K562 (cell line): ENCODE results near the gene TAF10. TPM values are rescaled to one million over a fixed set of nuclear protein-coding genes. Genes with fewer than 3 reads are reported as not detected.

Source experiments
- ATAC-seq: fragments of 200-7000 bp; cut with Tn5 transposase; 3 replicates; pipeline ENCODE4 v1.9.1; 2020; ENCODE audit warnings: moderate library complexity
- BruUV-seq: library from RNA; stranded (reverse); fragments of 400-500 nt; replicated peaks from 2 replicates; lab custom pipeline; 2021; lab: Mats Ljungman, UMichigan
- CTCF ChIA-PET: fragments of 300-600 bp; formaldehyde crosslinking; extraction: SDS; loops from one replicate; lab custom pipeline; 2021; ENCODE audit warnings: low intra/inter-chr PET ratio; lab: Yijun Ruan, JAX
- POLR2A ChIA-PET: fragments of 300-600, 350-650 bp; sonication (Branson Sonifier 250); formaldehyde crosslinking; extraction: SDS; loops from one replicate; lab custom pipeline; 2021; ENCODE audit warnings: antibody characterized with exemption, inconsistent platforms; lab: Yijun Ruan, JAX
- DNase-seq, 4 experiments: peaks; one replicate each; pipeline versions ENCODE4 v3.0.0 to v3.0.0-alpha.2; 2011 to 2018; ENCODE audit warnings: low spot score in 3 of 4, mixed read lengths in 3 of 4; ENCODE audit errors: extremely low read depth in 1 of 4
- FAIRE-seq: peaks from 2 replicates; lab custom pipeline; 2011; peaks lifted over from hg19 to GRCh38; lab: Jason Lieb, UNC
- H2AFZ ChIP-seq: 2 replicates; pipeline ENCODE4 v1.6.0; 2011; ENCODE audit warnings: low read depth, low read length, control low read depth, inconsistent platforms
- H3K27ac ChIP-seq: fragments of 200-600 bp; 3 replicates; pipeline ENCODE4 v1.8.0; 2011; ENCODE audit warnings: low read depth, mild to moderate bottlenecking, control low read depth, inconsistent platforms, low read length, moderate library complexity, mixed read lengths; ENCODE audit errors: extremely low read depth
- H3K27me3 ChIP-seq, 2 experiments: fragments of 300-600 bp in 1 of 2; 2 replicates in 1 of 2; 3 replicates in 1 of 2; pipeline versions ENCODE4 v1.6.0 to v1.8.0; 2011; ENCODE audit warnings: inconsistent platforms in 2 of 2, low read length in 2 of 2, mild to moderate bottlenecking in 1 of 2, mixed read lengths in 1 of 2, moderate library complexity in 1 of 2; ENCODE audit not compliant: control insufficient read depth in 2 of 2, insufficient read depth in 2 of 2
- H3K36me3 ChIP-seq: fragments of 300-600 bp; 3 replicates; pipeline ENCODE4 v1.8.0; 2011; ENCODE audit warnings: mild to moderate bottlenecking, low read length, inconsistent platforms; ENCODE audit not compliant: control insufficient read depth, insufficient read depth
- H3K4me1 ChIP-seq, 2 experiments: fragments of 200-600 bp in 1 of 2; replicated peaks in 1 of 2; 2 replicates in 1 of 2; 3 replicates in 1 of 2; pipeline versions ENCODE4 v1.5.1 to v1.8.0; 2011; ENCODE audit warnings: inconsistent platforms in 2 of 2, low read length in 2 of 2, mild to moderate bottlenecking in 1 of 2, mixed read lengths in 1 of 2, moderate library complexity in 1 of 2; ENCODE audit not compliant: control insufficient read depth in 2 of 2, insufficient read depth in 2 of 2
- H3K4me2 ChIP-seq: 2 replicates; pipeline ENCODE4 v1.6.1; 2011; ENCODE audit warnings: low read length, control low read depth, inconsistent platforms, mixed read lengths; ENCODE audit not compliant: insufficient read depth
- H3K4me3 ChIP-seq: fragments of 200-600 bp; sonication (generic), shearing (Covaris generic); 2 replicates; pipeline ENCODE4 v1.5.1; 2016; ENCODE audit warnings: control low read depth, inconsistent platforms
- H3K79me2 ChIP-seq: fragments of 200-600 bp; 3 replicates; pipeline ENCODE4 v1.8.0; 2011; ENCODE audit warnings: low read length, inconsistent platforms; ENCODE audit not compliant: control insufficient read depth, insufficient read depth
- H3K9ac ChIP-seq, 2 experiments: 2 replicates each; pipeline versions ENCODE4 v1.6.0 to v1.6.1; 2011; ENCODE audit warnings: low read depth in 2 of 2, low read length in 2 of 2, control low read depth in 1 of 2, inconsistent platforms in 1 of 2, mild to moderate bottlenecking in 1 of 2, mixed read lengths in 1 of 2; ENCODE audit not compliant: insufficient read depth in 1 of 2
- H3K9me1 ChIP-seq: one replicate; pipeline ENCODE4 v1.6.0; 2011; ENCODE audit warnings: inconsistent platforms, mild to moderate bottlenecking, low read length, moderate library complexity; ENCODE audit not compliant: control insufficient read depth, insufficient read depth
- H3K9me3 ChIP-seq: replicated peaks from 2 replicates; pipeline ENCODE4 v1.5.1; 2011; ENCODE audit warnings: low read depth, low read length, inconsistent platforms; ENCODE audit not compliant: control insufficient read depth, insufficient read depth
- H4K20me1 ChIP-seq: replicated peaks from 2 replicates; pipeline ENCODE4 v1.6.1; 2011; ENCODE audit warnings: low read length, inconsistent platforms, mixed read lengths; ENCODE audit not compliant: control insufficient read depth, insufficient read depth
- ARNT ChIP-seq, 2 experiments: fragments of 450-650 bp; IDR thresholded peaks; 2 replicates each; pipeline ENCODE4 v1.6.1; 2016; ENCODE audit warnings: mild to moderate bottlenecking in 1 of 2
- ETV6 ChIP-seq, 3 experiments: fragments of 150-350 bp in 1 of 3; sonication (generic) in 1 of 3; formaldehyde crosslinking in 1 of 3; IDR thresholded peaks; 2 replicates each; pipeline versions ENCODE4 v1.6.1 to v1.8.0; 2014 to 2022; ENCODE audit warnings: borderline replicate concordance in 2 of 3, low read depth in 2 of 3, antibody characterized with exemption in 1 of 3, low read length in 1 of 3, mild to moderate bottlenecking in 1 of 3, missing genetic modification reagents in 1 of 3
- HDGF ChIP-seq: fragments of 450-650 bp; IDR thresholded peaks from 2 replicates; pipeline ENCODE4 v1.6.1; 2016
- PRMT5 ChIP-seq: sonication (generic); formaldehyde crosslinking; IDR thresholded peaks from 2 replicates; pipeline ENCODE4 v1.5.0; 2020; ENCODE audit warnings: missing genetic modification reagents
- YBX1 ChIP-seq: fragments of 450-650 bp; IDR thresholded peaks from 2 replicates; pipeline ENCODE4 v1.7.1; 2016; ENCODE audit warnings: mild to moderate bottlenecking
- ZNF76 ChIP-seq: fragments of 250-450 bp; sonication (Bioruptor Pico); IDR thresholded peaks from 2 replicates; pipeline ENCODE4 v1.4.0; 2020; ENCODE audit warnings: mild to moderate bottlenecking, moderate library complexity, borderline replicate concordance
- WGBS: fragments of 100-300 bp; shearing (Covaris generic); methylation state at CpG from one replicate; pipeline ENCODE4 v1.1.6; 2016; ENCODE audit warnings: low coverage, mixed read lengths; ENCODE audit not compliant: insufficient coverage; ENCODE audit errors: missing lambda C conversion rate; 5-methylcytosine and 5-hydroxymethylcytosine counted together
- in situ Hi-C: fragments of 300-500 bp; cut with MboI; formaldehyde crosslinking; loops from 4 replicates; pipeline ENCODE4 v1.15.0; 2018; ENCODE audit warnings: inconsistent platforms, mixed read lengths
- intact Hi-C: fragments of 100-400 bp; cut with micrococcal nuclease; formaldehyde crosslinking; loops from 2 replicates; pipeline ENCODE4 v1.14.2; 2022
- polyA plus RNA-seq, 8 experiments: library from polyadenylated mRNA; depleted of rRNA in 4 of 8; stranded (reverse) in 5 of 8; unstranded in 3 of 8; fragments of >200 nt; fragmentation: Nextera tagmentation in 2 of 8; fragmentation: Illumina TruSeq in 1 of 8; extraction: Ambion mirVana in 2 of 8; extraction: Trizol in 1 of 8; gene quantifications; 2 replicates each; pipeline versions ENCODE4 v1.2.1 to v1.2.3, GENCODE V29; 2011 to 2014; ENCODE audit warnings: inconsistent platforms in 1 of 8, missing spikeins in 1 of 8
- total RNA-seq, 7 experiments: library from RNA; depleted of rRNA in 6 of 7; stranded (reverse); fragments of >200 nt in 6 of 7; fragmentation: Illumina TruSeq in 2 of 7; extraction: Trizol in 2 of 7; gene quantifications; 2 replicates each; pipeline versions ENCODE4 v1.2.1 to v1.2.3, GENCODE V29; 2011 to 2021; ENCODE audit warnings: low replicate concordance in 1 of 7

Gene TAF10
- total and polyA plus RNA-seq, 9 of the 15 experiments (the other 6 are each of a cell fraction or from before 2014, with no cell fraction given): 19.5 to 197 (median 121) TPM

DNA sequence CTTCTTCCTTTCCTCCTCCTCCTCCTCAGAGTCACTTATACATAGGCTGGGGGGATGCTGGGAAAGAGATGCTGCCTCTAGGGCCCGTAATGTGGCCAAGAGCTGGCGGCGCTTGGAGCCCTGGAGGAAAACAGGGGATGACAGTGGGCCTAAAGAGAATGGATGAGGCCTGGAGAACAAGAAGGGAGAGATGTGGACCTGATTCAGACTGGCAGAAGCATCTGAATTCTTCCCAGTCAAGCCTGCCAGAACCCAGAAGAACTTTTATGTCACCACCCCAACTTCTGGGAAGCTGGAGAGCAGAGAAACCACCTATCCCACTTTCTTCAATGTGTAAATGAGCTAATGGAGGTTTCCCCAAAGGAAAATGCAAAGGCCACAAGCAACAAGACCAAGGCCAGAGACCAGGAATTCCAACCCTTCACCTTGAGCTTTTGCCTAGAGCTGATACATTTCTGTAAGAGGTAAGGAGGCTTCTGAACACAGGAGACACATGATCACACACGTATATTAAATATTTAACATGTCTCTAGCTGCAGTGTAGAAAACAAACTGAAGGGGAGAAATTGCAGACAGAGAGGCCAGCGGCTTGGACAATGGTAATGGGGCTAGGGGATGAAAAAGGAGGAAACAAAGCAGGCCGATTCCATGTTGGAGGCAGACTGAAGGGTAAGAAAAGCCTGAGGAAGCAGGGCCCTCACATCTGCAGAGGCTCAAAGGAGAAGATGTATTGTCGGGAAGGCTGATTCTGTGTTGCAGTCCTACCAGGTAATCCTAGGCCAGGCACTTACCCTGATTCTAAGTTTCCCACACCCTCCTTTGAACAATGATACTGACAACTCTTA is 9.7 kb downstream of the TAF10 start:
- in situ Hi-C loops: no loop called here
- Histone ChIP-seq H3K9me1 (peaks cover 10% of the 10 kb centered on the region), H3K4me3 (peak overlapping the region; percentile 95), H3K27ac (peak overlapping the region; percentile 87), H3K36me3 (peaks cover 61% of the 10 kb centered on the region), H3K4me1 (peaks cover 25 to 26% of the 10 kb centered on the region in 2 experiments), H3K4me2 (peak overlapping the region; percentile 97), H3K9ac (peak overlapping the region; percentile 83 to 92), H3K9me3 (no peaks in the 10 kb centered on the region), H4K20me1 (no peaks in the 10 kb centered on the region), H3K79me2 (peaks cover 85% of the 10 kb centered on the region), H2AFZ (no peak overlapping the region), H3K27me3 (no peaks in the 10 kb centered on the region)
- DNase-seq (no peak), FAIRE-seq (no peak), ATAC-seq (no peak)
- CTCF ChIA-PET: interaction anchor here (2.5 kb wide), 1 partner anchor 71 kb away, joined by 11 read pairs; no protein-coding TSS in a partner anchor
- 38% methylated on average over 7 of the region's 7 CpGs for WGBS
- no peak for TF ChIP-seq ARNT (IDR thresholded peaks at IDR 0.05)
- no peak for TF ChIP-seq YBX1
- no peak for TF ChIP-seq PRMT5 (CRISPR knock-in tag)
- TF ChIP-seq ZNF76 (CRISPR knock-in tag): no peak
- TF ChIP-seq HDGF: 0 out of 2 replicates have a peak, but pooled peaks have one; percentile 9
- TF ChIP-seq ETV6 (IDR thresholded peaks at IDR 0.05; ENCODE audit: borderline replicate concordance in 1 of 2, low read depth in 2 of 2, low read length in 1 of 2): no peak
- no peak for TF ChIP-seq ETV6 (CRISPR knock-in tag; IDR thresholded peaks at IDR 0.05; ENCODE audit: borderline replicate concordance)
- intact Hi-C loops: loop anchor here (2.0 to 5.0 kb wide), 3 partner anchors 34 to 128 kb away; no protein-coding TSS in a partner anchor
- BruUV-seq: no TSS peak
- POLR2A ChIA-PET: interaction anchor here (0.7 to 1.8 kb wide), 5 partner anchors 10 to 37 kb away, joined by 3 to 15 read pairs (median 4); no protein-coding TSS in a partner anchor
